ENCODE measurements around the gene B3GNT3.

GRCh38 chr19:17767559-17767958, 27.4 kb upstream of the B3GNT3 start:
- TF ChIP-seq CTCF (IDR thresholded peaks at IDR 0.05; ENCODE audit: control extremely low read depth in 1 of 3, insufficient read depth in 1 of 3, low read depth in 1 of 3, low read length in 3 of 3) (no peak), RBBP5 (IDR thresholded peaks at IDR 0.05; ENCODE audit: borderline replicate concordance, low read depth, low read length) (no peak), POLR2A (IDR thresholded peaks at IDR 0.05; ENCODE audit: control extremely low read depth in 1 of 2, low read depth in 2 of 2, low read length in 2 of 2) (no peak), BRCA1 (IDR thresholded peaks at IDR 0.05; ENCODE audit: low read depth, low read length) (no peak), USF2 (IDR thresholded peaks at IDR 0.05; ENCODE audit: low read length) (no peak)
